HG02763 (cell line): ENCODE data around the gene LUZP2.

Experiments used
- ATAC-seq: cut with Tn5 transposase; IDR thresholded peaks from one replicate; pipeline ENCODE4 v1.9.1; 2021; ENCODE audit warnings: mild to moderate bottlenecking, moderate library complexity; ENCODE audit not compliant: unreplicated experiment

Gene LUZP2

DNA sequence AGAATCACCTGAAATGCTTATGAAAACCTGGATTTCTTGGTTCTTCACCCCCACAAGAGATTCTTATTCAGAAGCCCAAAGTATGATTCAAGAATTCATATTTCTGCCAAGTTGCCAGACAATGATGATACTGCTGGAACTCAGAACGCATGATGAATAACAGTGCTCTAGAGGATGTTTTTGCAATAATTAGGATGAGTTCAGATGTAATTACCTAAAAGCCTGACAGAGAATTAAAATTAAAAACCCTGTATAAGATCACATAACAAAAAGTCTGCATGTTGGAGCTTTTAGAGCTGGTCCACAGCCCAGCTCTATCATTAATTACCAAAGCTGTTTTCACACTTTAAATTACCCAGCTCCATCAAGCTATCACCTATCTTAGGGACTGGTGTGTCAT, 211.8 kb downstream of the LUZP2 start:
- no peak for ATAC-seq

DNA sequence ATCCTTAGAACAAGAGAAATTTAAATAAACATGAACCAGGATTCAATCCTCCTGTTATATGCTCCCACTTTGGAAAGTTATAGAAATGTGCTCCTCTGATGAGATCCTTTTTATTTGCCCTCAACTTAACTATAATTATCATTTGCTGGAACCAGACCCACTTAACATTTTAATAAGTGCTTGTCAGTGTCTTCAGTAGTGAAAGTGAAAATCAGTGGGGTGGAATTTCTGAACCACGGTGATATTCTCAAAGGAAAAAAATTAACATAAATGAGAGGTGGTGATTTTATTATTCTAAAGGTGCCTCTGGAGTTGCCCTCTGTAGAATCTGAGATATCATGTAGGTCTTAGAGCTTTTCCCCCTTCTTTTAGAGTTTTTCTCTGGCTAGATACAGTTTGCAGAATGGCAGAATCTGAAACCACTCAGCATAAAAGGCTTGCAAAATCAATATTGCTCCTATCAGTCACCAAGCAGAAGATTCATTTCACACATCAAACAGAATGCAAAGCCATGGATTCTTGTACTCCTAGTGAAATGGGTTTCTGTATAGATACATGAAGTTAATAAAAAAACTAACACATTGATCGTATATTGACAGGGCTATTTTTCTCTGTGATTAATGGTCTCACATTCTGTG, 213.2 kb downstream of the LUZP2 start:
- no peak for ATAC-seq

DNA sequence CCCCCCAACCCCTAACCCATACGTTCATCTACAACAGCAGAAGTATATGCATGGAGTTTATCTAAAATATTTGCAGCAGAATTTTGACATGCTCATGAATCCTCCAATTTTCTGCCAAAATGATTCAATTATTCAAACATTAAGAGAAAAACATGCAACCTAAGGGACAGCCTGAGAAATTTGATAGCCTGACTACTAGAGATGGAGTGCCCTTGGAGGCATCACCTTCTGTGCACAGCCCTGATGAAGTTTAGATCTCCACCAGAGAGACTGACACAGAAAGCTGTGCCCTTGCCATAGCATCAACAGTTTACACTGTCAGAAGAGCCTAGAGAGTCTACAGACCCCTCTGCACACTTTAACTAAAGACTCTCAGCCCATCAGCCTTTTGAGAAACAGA, 217.7 kb downstream of the LUZP2 start:
- no peak for ATAC-seq

DNA sequence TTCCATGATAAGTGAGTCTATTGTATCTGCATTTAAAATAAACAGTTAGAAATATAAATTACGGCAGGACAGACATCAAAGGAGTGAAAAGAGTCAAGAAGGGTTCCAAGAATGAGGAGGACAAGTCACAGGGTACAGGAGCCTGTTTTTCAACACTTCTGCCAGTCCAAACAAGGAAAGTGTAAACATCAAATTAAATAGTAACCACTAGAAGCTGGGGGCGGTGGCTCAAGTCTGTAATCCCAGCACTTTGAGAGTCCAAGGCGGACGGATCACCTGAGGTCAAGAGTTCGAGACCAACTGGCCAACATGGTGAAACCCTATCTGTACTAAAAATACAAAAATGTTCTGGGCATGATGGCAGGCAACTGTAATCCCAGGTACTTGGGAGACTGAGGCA, 219.6 kb downstream of the LUZP2 start:
- no peak for ATAC-seq

DNA sequence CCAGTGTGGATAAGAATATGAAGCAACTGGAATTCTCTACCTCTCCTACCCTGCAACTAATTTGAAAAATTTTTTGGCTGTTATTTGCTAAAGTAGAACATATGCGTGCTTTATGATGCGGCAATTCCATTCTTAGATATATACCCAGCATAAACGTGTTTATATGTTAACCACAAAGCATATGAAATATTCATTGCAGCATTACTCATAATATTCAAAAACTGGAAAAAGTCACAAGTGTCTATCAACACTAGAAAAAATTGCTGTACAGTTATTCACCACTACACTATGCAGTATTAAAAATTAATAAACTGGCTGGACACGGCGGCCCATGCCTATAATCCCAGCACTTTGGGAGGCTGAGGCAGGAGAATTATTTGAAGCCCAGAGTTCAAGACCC, 226.4 kb downstream of the LUZP2 start:
- ATAC-seq = no peak

DNA sequence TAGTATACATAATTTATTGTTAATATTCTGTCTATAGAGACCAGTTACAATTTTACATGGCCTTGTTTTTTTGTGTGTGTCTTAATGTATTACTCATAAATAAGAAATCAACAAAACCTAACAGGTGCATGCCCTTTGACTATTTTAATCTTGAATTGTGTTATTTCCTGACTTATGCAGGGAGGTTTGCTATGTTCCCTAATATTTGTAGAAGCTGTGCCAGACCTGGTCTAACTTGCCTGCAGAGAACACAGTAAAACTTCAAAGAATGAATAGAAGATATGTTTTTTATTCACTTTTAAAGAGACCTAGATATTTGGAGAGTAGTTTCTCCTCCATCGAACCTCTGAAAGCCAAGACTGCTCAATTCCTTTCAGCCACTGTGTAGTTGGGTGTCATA, 234.7 kb downstream of the LUZP2 start:
- ATAC-seq = no peak

DNA sequence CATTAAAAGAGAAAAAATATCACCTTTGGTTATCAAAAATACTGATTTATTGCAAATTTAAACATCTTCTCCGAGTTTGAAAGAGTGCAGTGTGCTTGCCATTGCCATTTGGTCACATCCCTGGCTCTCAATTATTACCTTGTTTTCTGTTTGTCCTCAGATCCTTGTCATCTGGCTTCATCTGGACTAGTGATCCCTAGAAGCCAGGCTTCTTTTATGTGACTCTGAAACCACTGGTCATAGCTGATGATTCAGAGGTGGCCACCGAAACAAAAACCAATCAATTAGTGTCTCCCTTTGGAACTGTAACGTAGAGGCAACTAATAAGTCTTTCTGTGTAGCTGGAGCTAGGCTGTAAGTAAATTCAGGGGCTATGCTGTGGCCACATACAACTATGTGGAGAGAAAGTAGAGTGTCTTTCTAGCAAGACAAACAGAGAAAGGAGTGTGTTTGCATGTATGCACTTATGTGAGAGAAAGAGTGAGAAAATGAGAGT, 237.9 kb downstream of the LUZP2 start:
- ATAC-seq = no peak

DNA sequence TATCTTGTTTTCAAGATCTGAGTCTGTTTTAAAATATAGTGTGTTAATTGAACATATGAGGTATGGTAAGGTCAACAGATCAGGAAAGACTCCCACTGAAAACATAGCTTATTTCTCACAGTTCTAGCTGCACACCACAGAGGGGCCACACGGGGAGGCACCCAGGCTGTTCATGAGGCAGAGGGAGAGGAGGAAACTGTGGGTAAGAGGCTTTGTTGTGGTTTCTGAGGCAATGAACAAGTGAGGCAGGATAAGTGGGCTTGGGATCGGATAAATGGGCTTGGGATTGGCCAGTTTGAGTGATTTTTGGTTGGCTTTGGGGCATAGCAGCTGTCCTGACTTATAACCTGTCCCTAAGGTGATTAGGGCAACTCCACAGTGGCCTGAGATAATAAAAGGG, 242.1 kb downstream of the LUZP2 start:
- ATAC-seq = no peak

DNA sequence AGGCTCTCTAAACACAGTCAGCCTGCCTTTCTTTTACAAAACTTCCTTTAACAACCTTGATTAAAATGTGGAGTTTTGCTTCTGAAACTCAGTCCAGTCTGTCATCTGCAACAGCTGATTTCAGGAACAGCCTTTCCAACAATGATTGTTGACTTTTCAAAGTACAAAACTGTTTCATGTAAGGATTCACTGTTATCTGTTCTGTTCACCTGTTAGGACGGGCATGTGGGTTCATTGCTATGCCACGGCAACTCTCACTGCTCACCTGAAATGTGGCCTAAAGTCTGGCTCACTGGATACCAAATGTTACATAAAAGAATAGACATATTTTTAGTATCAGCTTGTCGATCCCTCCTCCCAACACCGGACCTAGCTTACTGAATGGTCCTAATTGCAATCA, 242.8 kb downstream of the LUZP2 start:
- ATAC-seq = no peak

DNA sequence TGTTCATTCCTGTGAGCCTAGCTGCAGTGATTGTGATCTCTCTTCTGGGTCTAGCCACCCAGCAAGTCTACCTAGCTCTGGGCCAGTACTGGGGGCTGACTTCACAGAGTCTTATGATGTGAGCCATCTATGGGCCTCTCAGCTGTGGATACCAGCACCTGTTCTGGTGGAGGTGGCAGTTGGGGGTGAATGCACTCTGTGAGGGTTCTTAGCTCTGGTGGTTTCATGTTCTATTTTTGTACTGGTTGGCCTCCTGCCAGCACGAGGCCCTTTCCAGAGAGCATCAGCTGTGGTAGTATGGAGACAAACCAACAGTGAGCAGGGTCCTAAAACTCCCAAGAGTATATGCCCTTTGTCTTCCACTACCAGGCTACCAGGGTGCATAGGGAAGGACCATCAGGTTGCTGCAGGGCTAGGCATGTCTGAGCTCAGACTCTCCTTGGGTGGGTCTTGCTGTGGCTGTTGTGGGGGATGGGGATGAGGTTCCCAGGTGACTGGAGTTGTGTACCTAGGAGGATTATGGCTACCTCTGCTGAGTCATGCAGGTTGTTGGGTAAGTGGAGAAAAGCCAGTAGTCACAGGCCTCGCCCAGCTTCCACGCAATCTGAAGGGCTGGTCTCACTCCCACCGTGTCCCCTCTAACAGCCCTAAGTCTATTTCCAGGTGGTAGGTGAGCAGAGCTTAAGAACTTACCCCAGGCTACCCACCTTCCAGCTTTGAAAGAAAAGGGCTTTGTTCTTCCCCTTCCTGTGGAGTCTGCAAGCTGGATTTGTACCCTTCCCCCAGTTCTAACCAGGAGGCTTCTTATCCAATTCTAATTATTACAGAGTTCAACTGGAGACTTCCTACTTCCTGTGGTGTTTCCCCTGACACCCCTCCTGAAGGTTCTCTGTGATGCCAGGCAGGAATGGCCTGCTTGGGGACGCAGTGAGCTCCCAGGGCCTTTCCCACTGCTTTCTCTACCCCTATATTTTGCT, 250.7 kb downstream of the LUZP2 start:
- no peak for ATAC-seq

DNA sequence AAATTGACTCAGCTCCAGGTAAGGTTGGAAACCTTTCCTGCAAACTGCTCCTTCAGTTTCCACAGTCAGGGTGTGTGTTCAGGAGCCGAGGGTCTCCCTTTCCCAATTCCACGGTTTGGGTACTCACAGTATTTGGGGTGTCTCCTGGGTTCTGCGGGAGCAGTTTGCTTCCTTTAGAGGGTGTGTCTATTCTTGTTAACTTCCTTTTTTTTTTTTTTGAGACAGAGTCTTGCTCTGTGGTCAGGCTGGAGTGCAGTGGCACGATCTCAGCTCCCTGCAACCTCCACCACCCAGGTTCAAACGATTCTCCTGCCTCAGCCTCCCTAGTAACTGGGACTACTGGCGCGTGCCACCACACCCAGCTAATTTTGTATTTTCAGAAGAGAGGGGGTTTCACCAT, 251.4 kb downstream of the LUZP2 start:
- ATAC-seq = no peak

DNA sequence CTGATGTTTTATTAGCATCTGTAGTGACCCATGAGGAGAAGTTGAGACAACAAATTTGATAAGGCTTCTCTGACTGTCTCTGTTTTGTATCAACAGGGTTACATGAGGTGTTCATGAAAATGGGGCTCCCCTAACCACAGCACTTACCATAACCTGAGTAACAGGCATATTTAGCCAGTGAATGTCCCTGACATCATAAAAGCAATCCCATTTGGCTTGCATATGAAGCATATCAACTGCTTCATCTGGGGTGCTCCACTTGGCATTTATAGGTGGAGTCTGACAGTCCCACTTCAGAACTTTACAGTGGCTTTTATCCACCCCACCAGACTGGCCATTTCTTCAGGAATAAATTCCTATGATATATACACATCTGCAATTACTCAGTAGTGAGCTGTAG, 257.6 kb downstream of the LUZP2 start:
- no peak for ATAC-seq

DNA sequence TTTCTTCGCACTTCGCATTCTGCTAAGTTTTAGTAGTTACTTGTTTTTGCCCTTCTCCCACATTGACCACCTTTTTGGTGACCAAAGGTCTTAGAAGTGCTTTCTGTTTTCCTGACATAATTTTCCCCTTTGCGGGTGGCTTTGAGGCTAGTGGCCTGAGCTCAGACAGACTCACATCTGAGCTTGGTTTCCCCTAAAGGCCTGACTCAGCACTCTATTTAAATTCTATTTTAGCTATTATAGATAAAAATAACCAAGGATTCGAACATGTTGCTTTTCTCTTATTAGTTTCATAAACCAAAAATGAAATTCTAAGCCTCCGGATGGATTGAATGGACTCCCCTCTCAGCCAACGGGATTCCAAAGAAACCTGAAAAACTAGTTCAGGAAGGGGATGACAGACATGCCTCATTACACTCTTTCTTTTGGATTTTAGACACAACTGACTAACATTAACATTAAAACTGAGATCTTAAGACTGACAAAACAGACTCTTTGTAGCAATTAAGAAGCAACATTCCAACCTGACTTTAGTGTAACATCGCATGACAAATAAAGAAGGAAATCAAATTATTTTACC, 258.5 kb downstream of the LUZP2 start:
- ATAC-seq = no peak

DNA sequence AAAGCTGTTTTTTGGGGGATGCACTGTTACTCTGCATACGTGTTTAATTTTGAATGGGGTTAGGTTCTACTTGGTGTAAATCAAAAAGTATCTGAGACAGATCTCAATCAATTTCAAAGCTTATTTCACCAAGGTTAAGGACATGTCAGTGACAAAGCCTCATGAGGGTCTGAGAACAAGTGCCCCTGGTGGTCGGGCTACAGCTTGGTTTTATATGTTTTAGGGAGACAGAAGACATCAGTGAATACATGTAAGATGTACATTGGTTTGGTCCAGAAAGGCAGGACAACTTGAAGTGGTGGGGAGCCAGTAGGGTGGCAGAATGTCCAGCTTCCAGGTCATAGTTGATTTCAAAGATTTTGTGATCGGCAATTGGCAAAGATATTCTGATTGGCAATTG, 262.9 kb downstream of the LUZP2 start:
- no peak for ATAC-seq

DNA sequence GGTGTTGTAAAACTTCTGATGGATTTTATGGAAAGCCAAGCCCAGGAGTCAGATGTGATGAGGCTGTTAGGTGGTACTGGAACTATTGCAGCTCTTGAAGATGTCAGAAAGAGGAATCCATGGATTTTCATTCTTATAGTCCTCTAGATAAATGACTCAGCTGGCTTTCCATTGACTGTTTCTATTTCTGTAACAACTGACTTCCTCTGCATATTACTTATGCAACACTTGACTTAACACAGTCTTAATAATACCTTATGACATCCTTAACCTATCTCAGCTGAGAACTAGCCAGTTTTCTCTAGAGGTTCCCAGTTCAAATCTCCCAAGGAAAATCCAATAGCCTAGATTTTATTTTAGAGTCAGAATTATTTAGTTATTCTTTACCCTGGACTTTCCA, 263.8 kb downstream of the LUZP2 start:
- ATAC-seq = no peak

DNA sequence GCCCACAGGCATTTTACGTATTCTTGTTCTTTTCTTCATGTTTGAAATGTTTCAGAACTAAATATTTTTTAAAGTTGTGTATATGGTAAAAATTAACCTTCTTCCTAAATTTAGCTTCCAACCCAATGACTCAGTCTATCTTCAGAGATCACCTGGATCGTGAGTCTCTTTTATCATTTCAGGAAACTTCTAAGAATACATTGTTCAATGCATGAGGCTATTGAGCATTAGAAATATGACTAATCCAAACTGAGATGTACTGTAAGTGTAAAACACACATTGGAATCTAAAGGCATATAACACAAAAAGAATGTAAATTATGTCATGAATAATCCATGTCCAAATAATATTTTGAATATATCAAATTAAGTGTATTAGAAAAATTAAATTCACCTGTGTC, 265.2 kb downstream of the LUZP2 start:
- no peak for ATAC-seq

DNA sequence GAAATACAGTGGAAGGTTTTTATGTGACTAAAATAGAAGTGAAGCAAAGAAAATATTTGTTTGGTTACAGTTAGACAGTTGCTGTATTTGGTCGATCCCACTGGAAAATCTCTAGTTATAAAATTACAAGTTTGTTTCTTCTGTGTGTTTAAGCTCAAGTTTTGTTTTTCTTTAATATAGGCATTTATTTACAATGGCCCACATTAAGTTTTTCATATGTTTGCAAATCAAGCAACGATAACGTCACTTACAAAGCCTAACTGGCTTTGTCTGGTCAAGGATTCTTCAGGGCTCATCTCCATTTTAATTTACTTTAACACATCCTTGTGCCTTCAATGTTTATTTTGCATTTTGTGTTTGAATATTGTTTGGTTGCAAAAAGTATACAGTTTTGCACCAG, 270.6 kb downstream of the LUZP2 start:
- ATAC-seq = no peak

DNA sequence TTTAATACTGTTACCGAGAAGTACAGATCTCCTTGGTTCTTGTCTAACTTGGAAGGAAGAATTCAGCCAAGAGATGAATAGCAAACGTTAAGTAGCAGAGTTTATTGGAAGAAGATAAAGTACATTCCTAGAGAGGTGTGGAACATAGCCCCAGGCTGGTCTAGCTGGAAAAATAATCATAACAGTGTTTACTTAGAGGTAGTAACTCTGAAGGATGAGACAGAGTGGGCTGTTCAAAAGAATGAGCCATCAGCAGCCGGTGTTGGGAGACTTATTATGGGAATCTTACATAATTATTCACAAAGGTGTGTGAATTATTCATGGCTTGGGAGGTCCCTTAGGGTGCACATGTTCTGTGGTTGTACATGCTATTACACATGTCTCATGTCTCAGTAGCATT, 276.5 kb downstream of the LUZP2 start:
- no peak for ATAC-seq

DNA sequence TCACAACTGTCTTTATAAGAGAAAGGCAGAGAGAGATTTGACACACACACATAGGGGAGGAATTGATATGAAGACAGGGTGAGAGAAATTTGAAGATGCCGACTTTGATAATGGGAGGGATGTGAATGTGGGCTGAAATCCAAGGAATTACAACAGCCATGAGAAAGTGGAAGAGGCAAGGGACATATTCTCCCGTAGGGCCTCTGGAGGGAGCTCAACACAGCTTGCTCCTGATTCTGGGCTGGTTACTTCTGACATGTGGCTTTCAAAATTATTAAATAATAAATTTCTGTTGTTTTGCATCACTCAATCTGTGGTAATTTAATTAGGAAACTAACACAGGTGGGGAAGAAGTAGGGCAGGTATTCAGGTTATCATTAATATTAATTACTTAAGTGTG, 282.9 kb downstream of the LUZP2 start:
- no peak for ATAC-seq

DNA sequence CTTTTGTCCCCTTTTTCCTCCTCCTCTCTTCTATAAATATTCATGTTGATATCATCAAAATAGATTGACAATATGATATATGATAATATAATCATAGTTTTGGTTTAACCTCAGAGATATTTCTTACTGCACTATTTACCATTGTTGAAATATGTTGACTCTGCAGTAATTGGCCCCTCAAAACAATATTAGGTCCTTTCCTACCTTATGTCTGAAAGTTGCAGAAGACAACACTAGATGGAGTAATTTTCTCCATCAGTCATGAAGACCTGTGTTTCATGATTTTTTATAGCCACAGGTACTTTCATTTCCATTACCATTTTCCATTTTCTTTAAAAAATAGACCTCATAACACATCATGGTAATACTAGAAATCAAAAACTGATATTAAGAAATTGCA, 284.4 kb downstream of the LUZP2 start:
- ATAC-seq = no peak

DNA sequence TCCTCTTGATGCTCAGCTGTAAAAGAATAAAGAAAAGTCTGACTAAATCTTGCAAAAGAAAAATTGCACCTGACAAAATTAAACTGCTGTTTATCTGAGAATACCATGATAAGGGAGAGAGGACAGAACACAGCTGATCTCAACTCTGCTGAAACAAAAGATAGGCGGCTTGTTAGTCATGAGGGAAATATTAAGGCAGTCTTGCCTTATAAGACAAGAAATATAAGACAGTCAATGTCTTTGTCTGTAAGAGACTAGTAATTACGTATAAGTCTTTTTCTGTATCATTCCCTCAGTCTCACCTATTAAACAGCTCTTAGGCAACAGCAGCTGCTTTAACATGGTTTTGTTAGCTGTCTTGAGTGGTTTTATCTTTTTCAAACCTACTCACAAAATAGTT, 296.6 kb downstream of the LUZP2 start:
- no peak for ATAC-seq

DNA sequence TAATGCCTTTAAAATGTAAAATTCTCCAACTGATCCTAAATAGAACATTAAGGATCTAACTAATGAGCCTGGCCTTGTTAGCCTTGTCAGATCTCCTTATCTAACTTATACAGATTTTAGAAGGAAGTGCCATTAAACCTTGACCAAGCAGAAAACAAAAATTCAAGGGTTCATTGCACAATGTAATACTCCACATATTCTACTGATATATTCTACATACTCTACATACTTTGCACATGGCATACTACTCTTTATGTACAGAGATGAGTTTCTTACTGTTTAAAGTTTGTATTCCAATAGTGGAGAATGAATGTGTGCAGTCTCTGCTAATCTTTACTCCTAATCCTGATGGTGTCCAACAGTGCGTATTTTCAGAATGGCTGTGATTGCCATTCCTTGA, 297.2 kb downstream of the LUZP2 start:
- no peak for ATAC-seq
